NB4 (cell line): ENCODE results near the gene IL7R.
"Not testable (repeated sequence)": the region's sequence is repeated elsewhere in the genome, so short reads cannot be mapped to it uniquely, and the experiment has no call there.

Source experiments
- DNase-seq: peaks from one replicate; pipeline ENCODE4 v3.0.0; 2010; ENCODE audit warnings: low read depth
- H3K4me3 ChIP-seq: one replicate; pipeline ENCODE4 v1.5.1; 2011; ENCODE audit warnings: mild to moderate bottlenecking, low read depth, low read length, moderate library complexity
- MAX ChIP-seq: IDR thresholded peaks from 2 replicates; pipeline ENCODE4 v1.6.1; 2011; ENCODE audit warnings: low read depth, low read length
- MYC ChIP-seq: IDR thresholded peaks from 2 replicates; pipeline ENCODE4 v1.6.1; 2011; ENCODE audit warnings: low read depth, low read length
- POLR2A ChIP-seq: IDR thresholded peaks from 2 replicates; pipeline ENCODE4 v1.6.1; 2011; ENCODE audit warnings: mild to moderate bottlenecking; ENCODE audit not compliant: insufficient read length; ENCODE audit errors: extremely low read depth
- TF ChIP-seq, protein P1 (sequence below): IDR thresholded peaks from one replicate; pipeline ENCODE4 v1.5.1; 2012; ENCODE audit warnings: low read depth, low read length

The IL7R gene

GRCh38 chr5:35852773-35853172, 3.9 kb upstream of the IL7R start:
- DNase-seq, result no peak
- H3K4me3 ChIP-seq, result no peak overlapping the region
- TF ChIP-seq, protein P1, sequence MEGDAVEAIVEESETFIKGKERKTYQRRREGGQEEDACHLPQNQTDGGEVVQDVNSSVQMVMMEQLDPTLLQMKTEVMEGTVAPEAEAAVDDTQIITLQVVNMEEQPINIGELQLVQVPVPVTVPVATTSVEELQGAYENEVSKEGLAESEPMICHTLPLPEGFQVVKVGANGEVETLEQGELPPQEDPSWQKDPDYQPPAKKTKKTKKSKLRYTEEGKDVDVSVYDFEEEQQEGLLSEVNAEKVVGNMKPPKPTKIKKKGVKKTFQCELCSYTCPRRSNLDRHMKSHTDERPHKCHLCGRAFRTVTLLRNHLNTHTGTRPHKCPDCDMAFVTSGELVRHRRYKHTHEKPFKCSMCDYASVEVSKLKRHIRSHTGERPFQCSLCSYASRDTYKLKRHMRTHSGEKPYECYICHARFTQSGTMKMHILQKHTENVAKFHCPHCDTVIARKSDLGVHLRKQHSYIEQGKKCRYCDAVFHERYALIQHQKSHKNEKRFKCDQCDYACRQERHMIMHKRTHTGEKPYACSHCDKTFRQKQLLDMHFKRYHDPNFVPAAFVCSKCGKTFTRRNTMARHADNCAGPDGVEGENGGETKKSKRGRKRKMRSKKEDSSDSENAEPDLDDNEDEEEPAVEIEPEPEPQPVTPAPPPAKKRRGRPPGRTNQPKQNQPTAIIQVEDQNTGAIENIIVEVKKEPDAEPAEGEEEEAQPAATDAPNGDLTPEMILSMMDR, result no peak
- TF ChIP-seq MAX (no peak), MYC (no peak), POLR2A (no peak)

- DNase-seq, result no peak
- TF ChIP-seq, protein P1, result no peak
- TF ChIP-seq MYC, result no peak
- no peak for TF ChIP-seq POLR2A
- TF ChIP-seq MAX, result no peak
Measured at GRCh38 chr5:35853631-35854030, 3.1 kb upstream of the IL7R start.

GRCh38 chr5:35854248-35854647, 2.4 kb upstream of the IL7R start:
- TF ChIP-seq, protein P1, result no peak
- DNase-seq, result no peak
- H3K4me3 ChIP-seq, result no peak overlapping the region

More at GRCh38 chr5:35853631-35854030, 3.1 kb upstream of the IL7R start:
- no peak overlapping the region for H3K4me3 ChIP-seq

- TF ChIP-seq, protein P1, result no peak
- no peak for TF ChIP-seq MAX
- no peak for TF ChIP-seq POLR2A
- TF ChIP-seq MYC, result no peak
- DNase-seq, result no peak
- H3K4me3 ChIP-seq, result no peak overlapping the region
Measured at GRCh38 chr5:35855187-35855586, 1.5 kb upstream of the IL7R start.

GRCh38 chr5:35856186-35856764, 416 bp upstream of the IL7R start:
- H3K4me3 ChIP-seq, DNase-seq: not testable (repeated sequence)

DNA sequence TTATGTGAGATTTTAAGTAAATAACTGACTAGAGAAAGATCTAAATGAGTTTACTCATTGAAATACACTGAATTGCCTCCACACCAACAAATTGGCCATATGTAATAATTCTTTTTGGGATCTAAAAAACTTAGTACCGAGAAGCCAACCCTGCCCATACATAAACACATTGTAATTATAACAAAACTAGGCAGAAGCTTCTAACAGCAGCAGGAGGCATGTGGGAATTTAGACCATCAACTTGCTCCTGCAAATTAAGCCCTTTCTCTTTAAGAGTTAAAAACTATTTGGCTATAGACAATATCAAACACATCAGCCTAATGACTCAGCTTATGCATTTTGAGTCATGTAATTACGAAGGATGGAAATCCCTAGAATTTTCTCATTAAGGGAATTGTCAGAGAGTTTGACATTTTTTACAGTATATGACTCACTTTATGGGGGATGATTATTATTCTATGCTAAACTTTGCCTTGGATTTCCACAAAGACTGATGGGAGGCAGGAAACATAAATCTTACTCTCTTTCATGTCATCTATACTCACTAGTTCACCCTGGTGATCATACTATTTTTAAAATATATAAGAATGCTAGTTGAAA, 1.0 kb downstream of the IL7R start:
- H3K4me3 ChIP-seq, result no peak overlapping the region
- TF ChIP-seq, protein P1, result no peak
- no peak for TF ChIP-seq MAX
- no peak for TF ChIP-seq MYC
- no peak for TF ChIP-seq POLR2A
- DNase-seq, result no peak
